ENCODE data around the gene GPBP1L1. TPM values are rescaled to one million over a fixed set of nuclear protein-coding genes. Genes with fewer than 3 reads are reported as not detected.
"Not testable (repeated sequence)": the region's sequence is repeated elsewhere in the genome, so short reads cannot be mapped to it uniquely, and the experiment has no call there.

The GPBP1L1 gene
- total and polyA plus RNA-seq, 7 donors = 77.5 to 142 (median 109) TPM

GRCh38 chr1:45722809-45723208, 36.5 kb upstream of the GPBP1L1 start:
- H3K4me3 ChIP-seq = no peak overlapping the region
- H3K9me3 ChIP-seq = no peaks in the 10 kb centered on the region
- intact Hi-C loops (cut with DNase I) = no loop called here
- 92 to 98% methylated on average over 3 of the region's 3 CpGs for WGBS, 2 donors
- H3K27me3 ChIP-seq = no peaks in the 10 kb centered on the region
- peaks cover 0 to 33% (median 4%) of the 10 kb centered on the region in 4 donors for H3K36me3 ChIP-seq
- no peak for DNase-seq
- H3K4me1 ChIP-seq = peaks cover 0 to 4% (median 0%) of the 10 kb centered on the region in 4 donors
- TF ChIP-seq POLR2AphosphoS5 (IDR thresholded peaks at IDR 0.05) (no peak), CTCF (IDR thresholded peaks at IDR 0.05) (no peak), POLR2A (IDR thresholded peaks at IDR 0.05) (no peak)
- no peak overlapping the region for H3K27ac ChIP-seq

GRCh38 chr1:45721207-45721606, 34.9 kb upstream of the GPBP1L1 start:
- Histone ChIP-seq H3K27ac (no peak overlapping the region), H3K27me3 (no peaks in the 10 kb centered on the region), H3K4me3 (no peak overlapping the region), H3K4me1 (peaks cover 0 to 4% (median 0%) of the 10 kb centered on the region in 4 donors), H3K36me3 (peaks cover 0 to 26% (median 2%) of the 10 kb centered on the region in 4 donors), H3K9me3 (no peaks in the 10 kb centered on the region)
- DNase-seq = no peak
- no peak for TF ChIP-seq EP300 (IDR thresholded peaks at IDR 0.05)
- no peak for TF ChIP-seq POLR2A (IDR thresholded peaks at IDR 0.05)
- no peak for TF ChIP-seq POLR2AphosphoS5 (IDR thresholded peaks at IDR 0.05)
- no peak for TF ChIP-seq CTCF (IDR thresholded peaks at IDR 0.05)
- WGBS, 2 donors = 79 to 94% methylated on average over 1 of the region's 1 CpG
- intact Hi-C loops (cut with DNase I) = no loop called here

- 98 to 100% methylated on average over 1 of the region's 1 CpG for WGBS, 2 donors
- Histone ChIP-seq H3K4me1 (peaks cover 0 to 4% (median 0%) of the 10 kb centered on the region in 4 donors), H3K4me3 (no peak overlapping the region), H3K27ac (no peak overlapping the region), H3K27me3 (no peaks in the 10 kb centered on the region), H3K9me3 (no peaks in the 10 kb centered on the region), H3K36me3 (peaks cover 0 to 50% (median 2%) of the 10 kb centered on the region in 4 donors)
- intact Hi-C loops (cut with DNase I) = no loop called here
- no peak for TF ChIP-seq CTCF (IDR thresholded peaks at IDR 0.05)
- no peak for TF ChIP-seq POLR2A (IDR thresholded peaks at IDR 0.05)
- no peak for TF ChIP-seq EP300 (IDR thresholded peaks at IDR 0.05)
- TF ChIP-seq POLR2AphosphoS5 (IDR thresholded peaks at IDR 0.05) = no peak
- DNase-seq = no peak
Observed at GRCh38 chr1:45718289-45718688, 32.0 kb upstream of the GPBP1L1 start.

GRCh38 chr1:45717386-45717785, 31.1 kb upstream of the GPBP1L1 start:
- peaks cover 0 to 50% (median 2%) of the 10 kb centered on the region in 4 donors for H3K36me3 ChIP-seq
- H3K27ac ChIP-seq; H3K27me3 ChIP-seq; intact Hi-C loops (cut with DNase I); H3K4me3 ChIP-seq; H3K4me1 ChIP-seq; DNase-seq; H3K9me3 ChIP-seq: not testable (repeated sequence)
- WGBS, 2 donors = 87 to 93% methylated on average over 8 of the region's 8 CpGs

- no peaks in the 10 kb centered on the region for H3K27me3 ChIP-seq
- H3K9me3 ChIP-seq = no peaks in the 10 kb centered on the region
- no peak for DNase-seq
- TF ChIP-seq POLR2A (IDR thresholded peaks at IDR 0.05) = no peak
- TF ChIP-seq CTCF (IDR thresholded peaks at IDR 0.05) = no peak
- no peak overlapping the region for H3K27ac ChIP-seq
- peaks cover 0 to 4% (median 0%) of the 10 kb centered on the region in 4 donors for H3K4me1 ChIP-seq
- H3K4me3 ChIP-seq = no peak overlapping the region
- peaks cover 0 to 50% (median 2%) of the 10 kb centered on the region in 4 donors for H3K36me3 ChIP-seq
- 89 to 97% methylated on average over 3 of the region's 3 CpGs for WGBS, 2 donors
- intact Hi-C loops (cut with DNase I) = no loop called here
Observed at GRCh38 chr1:45716700-45717099, 30.4 kb upstream of the GPBP1L1 start.
